Right cardiac atrium (tissue), 5 donors: ENCODE results near the gene HTR1A. TPM values are rescaled to one million over a fixed set of nuclear protein-coding genes. Genes with fewer than 3 reads are reported as not detected.

Source experiments
- ATAC-seq, 2 donors: fragments of 200-7000 bp; cut with Tn5 transposase; one replicate each; pipeline versions ENCODE4 v1.8.0 to v1.9.1; 2020; ENCODE audit warnings: moderate library complexity in 2 of 2, mild to moderate bottlenecking in 1 of 2
- DNase-seq, 3 donors: peaks; one replicate each; pipeline ENCODE4 v3.0.0-alpha.2; 2020
- H3K27ac ChIP-seq: one replicate; pipeline ENCODE4 v1.5.1; 2013; ENCODE audit warnings: mild to moderate bottlenecking, low read length, control low read depth, moderate library complexity
- H3K27me3 ChIP-seq: one replicate; pipeline ENCODE4 v1.6.1; 2013; ENCODE audit not compliant: control insufficient read depth, insufficient read depth
- H3K4me1 ChIP-seq: one replicate; pipeline ENCODE4 v1.6.1; 2013; ENCODE audit warnings: low read length; ENCODE audit not compliant: control insufficient read depth, insufficient read depth
- H3K4me3 ChIP-seq: one replicate; pipeline ENCODE4 v1.5.1; 2013; ENCODE audit warnings: low read length, control low read depth
- H3K9me3 ChIP-seq: one replicate; pipeline ENCODE4 v1.6.1; 2013; ENCODE audit warnings: low read length; ENCODE audit not compliant: control insufficient read depth
- WGBS: extraction: QIAGEN DNeasy Blood & Tissue Kit; methylation state at CpG from one replicate; pipeline ENCODE4 v1.1.7; 2013; 5-methylcytosine and 5-hydroxymethylcytosine counted together
- intact Hi-C, 4 donors: fragments of 100-400 bp; cut with DNase I; formaldehyde crosslinking; loops; one replicate each; pipeline versions ENCODE4 v1.11.0 to v1.14.0; 2022 to 2023
- polyA plus RNA-seq: library from polyadenylated mRNA; stranded (reverse); fragments of 200-250 nt; gene quantifications from one replicate; pipeline ENCODE4 v1.2.3, GENCODE V29; 2013
- total RNA-seq, 4 donors: library from RNA; stranded (reverse); fragmentation: NEBNext Ultra II Directional; extraction: Animal tissue kit (Norgen Biotek cat#: 25700); gene quantifications; one replicate each; pipeline ENCODE4 v1.2.1, GENCODE V29; 2021
- donor health status: healthy with polysubstance abuse.
- donor health status: DM: no; HTN: yes; CAD: no.
- donor health status: DM: no; HTN: no; CAD: no.
- donor health status: DM: no; HTN: yes; CAD: no; lungs with severe emphysema.
- donor health status: DM: yes; HTN: yes; CAD: no.

Gene HTR1A
- total and polyA plus RNA-seq, 5 donors = 0.35 TPM; not detected in 4

DNA sequence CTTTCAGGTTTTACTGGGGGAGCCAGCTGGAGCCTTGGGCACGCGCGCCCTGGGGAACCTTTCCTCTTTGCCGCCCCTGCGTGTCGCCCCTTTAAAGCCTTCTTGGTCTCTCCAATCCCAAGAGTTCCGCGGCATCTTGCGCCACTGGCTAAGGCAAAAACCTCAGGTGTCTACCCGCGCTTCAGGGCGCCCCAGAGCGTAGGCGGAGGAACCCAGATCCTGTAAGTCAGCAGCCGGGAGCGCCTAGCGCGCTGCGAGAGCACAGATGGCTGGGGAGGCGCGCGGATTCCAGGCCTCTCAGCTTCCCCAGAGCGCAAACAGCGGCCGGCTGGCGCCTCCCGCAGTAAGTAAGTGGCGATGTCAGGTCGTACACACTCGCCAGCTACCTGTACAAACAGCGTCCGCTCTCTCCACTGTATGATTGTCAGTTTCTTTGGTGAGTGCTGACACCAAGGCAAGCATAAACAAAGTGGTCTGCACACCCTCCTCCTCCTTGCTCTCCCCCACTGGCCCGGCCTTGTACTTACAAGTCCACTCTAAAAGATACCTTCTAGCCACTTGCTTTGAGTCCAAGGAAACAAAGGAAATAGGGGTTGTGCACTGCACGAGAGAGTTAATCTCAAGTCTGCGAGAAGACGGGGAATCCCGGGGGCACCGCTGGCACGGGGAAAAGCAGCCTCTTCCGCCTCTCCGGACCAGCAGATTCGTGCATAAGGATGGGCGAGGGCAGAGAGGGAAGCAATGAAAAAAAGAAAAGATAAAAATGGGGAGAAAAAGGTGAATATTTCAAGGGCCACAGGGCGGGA is 2.9 kb downstream of the HTR1A start:
- intact Hi-C loops = loop anchor here in 1 of 4 donors (10.0 kb wide), 1 partner anchor 545 kb away; no protein-coding TSS in a partner anchor
- Histone ChIP-seq H3K4me3 (no peak overlapping the region), H3K27ac (no peak overlapping the region), H3K4me1 (no peaks in the 10 kb centered on the region), H3K27me3 (no peaks in the 10 kb centered on the region), H3K9me3 (no peaks in the 10 kb centered on the region)
- WGBS = 2% methylated on average over 44 of the region's 44 CpGs
- peak in 2 of 3 donors; percentile 46 to 54 for DNase-seq
- ATAC-seq = no peak

DNA sequence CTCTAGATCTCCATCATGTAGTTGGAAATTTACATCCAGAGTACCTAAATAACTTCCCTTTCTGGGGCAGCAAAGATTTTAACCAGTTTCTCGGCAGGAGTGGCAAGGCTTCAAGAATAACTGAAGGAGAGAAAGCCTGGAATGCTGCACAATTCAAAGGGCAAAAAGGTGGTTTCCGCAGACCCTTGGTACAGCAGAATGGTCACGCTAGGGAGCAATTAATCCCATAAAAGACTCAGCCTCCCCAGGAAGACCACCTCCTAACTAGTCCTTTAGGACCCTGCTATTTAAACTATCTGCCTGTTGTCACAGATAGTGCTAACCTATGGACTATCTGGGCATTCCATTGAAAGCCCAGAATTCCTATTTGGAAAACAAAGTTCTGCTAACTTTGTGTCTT is 3.6 kb downstream of the HTR1A start:
- intact Hi-C loops = loop anchor here in 1 of 4 donors (10.0 kb wide), 1 partner anchor 544 kb away; no protein-coding TSS in a partner anchor
- no peaks in the 10 kb centered on the region for H3K27me3 ChIP-seq
- H3K27ac ChIP-seq = no peak overlapping the region
- ATAC-seq (no peak), DNase-seq (no peak)
- 32% methylated on average over 3 of the region's 3 CpGs for WGBS
- no peaks in the 10 kb centered on the region for H3K4me1 ChIP-seq
- H3K4me3 ChIP-seq = no peak overlapping the region
- H3K9me3 ChIP-seq = no peaks in the 10 kb centered on the region

DNA sequence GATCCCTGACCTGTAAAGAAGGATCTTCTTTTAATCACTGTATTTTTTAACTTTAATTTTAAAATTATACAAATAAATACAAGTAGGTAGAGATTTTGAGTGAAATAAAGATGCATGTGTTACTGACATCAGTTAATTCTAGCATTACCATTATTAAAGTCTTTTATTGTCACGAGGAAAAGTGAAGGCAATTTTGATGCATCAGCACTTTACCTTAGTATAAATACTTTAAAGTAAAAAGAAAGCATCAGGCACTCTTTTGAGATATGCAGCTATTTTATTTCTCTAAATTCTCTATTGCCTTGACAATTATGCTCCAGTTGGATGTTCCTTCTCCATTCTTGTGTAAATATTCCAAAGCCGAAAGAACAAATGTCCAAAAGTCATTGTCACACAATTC is 4.6 kb downstream of the HTR1A start:
- intact Hi-C loops = loop anchor here in 1 of 4 donors (10.0 kb wide), 1 partner anchor 543 kb away; no protein-coding TSS in a partner anchor
- no peak for DNase-seq
- Histone ChIP-seq H3K9me3 (no peaks in the 10 kb centered on the region), H3K4me3 (no peak overlapping the region), H3K27ac (no peak overlapping the region), H3K27me3 (no peaks in the 10 kb centered on the region), H3K4me1 (no peaks in the 10 kb centered on the region)
- no peak for ATAC-seq
- WGBS = 82% methylated on average over 2 of the region's 2 CpGs

DNA sequence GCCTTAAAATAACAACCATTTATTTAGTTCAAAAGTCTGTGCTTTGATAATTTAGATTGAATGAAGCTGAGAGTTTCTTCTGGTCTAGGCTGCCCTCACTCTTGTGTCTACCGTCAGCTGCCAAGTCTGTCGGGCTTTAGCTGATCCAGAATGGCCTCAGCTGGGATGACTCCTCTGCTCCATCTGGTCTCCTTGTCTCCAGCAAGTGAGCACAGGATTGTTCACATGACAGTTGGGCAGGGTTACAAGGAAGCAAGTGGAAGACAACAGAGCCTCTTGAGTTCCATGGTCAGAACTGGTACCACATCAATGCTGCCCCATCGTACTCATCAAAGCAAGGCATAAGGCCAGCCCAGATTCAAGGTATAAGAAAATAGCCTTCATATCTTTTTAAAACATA is 9.0 kb downstream of the HTR1A start:
- Histone ChIP-seq H3K27ac (no peak overlapping the region), H3K4me3 (no peak overlapping the region), H3K4me1 (no peaks in the 10 kb centered on the region), H3K9me3 (no peaks in the 10 kb centered on the region), H3K27me3 (no peaks in the 10 kb centered on the region)
- intact Hi-C loops = loop anchor here in 1 of 4 donors (10.0 kb wide), 1 partner anchor 538 kb away; no protein-coding TSS in a partner anchor
- WGBS = 81% methylated on average over 3 of the region's 3 CpGs
- no peak for ATAC-seq
- no peak for DNase-seq

DNA sequence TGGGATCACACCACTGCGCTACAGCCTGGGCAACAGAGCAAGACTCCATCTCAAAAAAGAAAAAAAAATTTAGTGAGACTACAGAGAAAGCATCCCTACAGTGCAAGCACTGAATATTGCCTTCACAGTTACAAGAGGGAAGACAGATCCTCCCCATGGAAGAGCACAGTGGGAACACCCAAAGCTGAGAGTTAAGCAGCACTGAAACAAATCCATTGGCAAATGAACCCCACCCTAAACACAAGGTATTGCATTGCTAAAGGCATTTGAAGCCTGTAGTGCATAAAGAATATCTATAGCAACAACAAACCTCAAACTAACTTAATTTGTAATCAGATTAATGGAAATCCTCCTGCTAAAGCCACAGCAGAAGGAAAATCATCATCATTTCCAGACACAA is 27.1 kb downstream of the HTR1A start:
- H3K9me3 ChIP-seq = no peaks in the 10 kb centered on the region
- intact Hi-C loops = no loop called here

DNA sequence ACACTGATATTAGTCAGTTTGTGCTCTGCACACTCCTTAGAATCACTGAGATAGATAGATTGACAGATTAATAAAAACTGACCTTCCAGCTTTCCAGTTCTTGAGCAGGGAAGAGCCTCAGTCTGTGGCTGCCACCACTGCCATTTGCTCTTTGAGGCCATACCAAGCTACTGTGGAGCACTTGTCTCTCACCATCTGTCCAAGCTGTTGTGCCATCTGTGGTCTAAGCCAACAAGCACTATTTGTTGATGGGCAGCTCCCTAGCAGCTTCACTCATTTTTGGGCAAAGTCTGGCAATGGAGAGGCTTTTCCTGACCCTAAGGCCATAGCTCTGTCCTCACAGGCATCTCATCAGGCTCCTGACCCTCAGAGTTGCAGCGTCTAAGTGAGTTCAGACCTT is 30.4 kb downstream of the HTR1A start:
- no peak overlapping the region for H3K4me3 ChIP-seq
- intact Hi-C loops = no loop called here
- ATAC-seq = no peak
- H3K27me3 ChIP-seq = no peaks in the 10 kb centered on the region
- DNase-seq = no peak
- whole genome bisulfite sequencing = 82% methylated on average over 1 of the region's 1 CpG
- no peaks in the 10 kb centered on the region for H3K4me1 ChIP-seq
- H3K27ac ChIP-seq = no peak overlapping the region
- H3K9me3 ChIP-seq = no peaks in the 10 kb centered on the region

More for the DNA sequence above, 27.1 kb downstream of the HTR1A start:
- no peak overlapping the region for H3K27ac ChIP-seq
- H3K4me3 ChIP-seq = no peak overlapping the region
- no peaks in the 10 kb centered on the region for H3K4me1 ChIP-seq
- DNase-seq (no peak), ATAC-seq (no peak)
- no peaks in the 10 kb centered on the region for H3K27me3 ChIP-seq
- 97% methylated on average over 1 of the region's 1 CpG for WGBS

DNA sequence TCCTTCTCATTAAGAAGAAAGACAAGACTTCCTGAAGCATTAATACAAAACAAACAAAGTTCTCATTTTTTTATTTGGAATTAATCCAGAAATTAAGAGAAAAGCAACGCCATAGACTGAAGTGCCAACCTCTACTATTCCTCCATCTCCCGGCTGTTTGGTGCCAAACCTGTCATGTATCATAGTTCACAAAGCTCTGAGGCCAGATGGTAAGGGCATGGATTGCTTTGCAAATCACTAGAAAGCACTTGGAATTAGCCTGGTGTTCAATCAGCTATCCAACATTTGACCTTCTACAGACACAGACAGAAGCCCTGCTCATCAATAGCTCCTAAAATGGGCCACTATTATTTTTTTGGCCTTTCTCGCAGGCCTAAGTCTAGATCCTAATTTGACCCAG is 33.8 kb downstream of the HTR1A start:
- H3K27me3 ChIP-seq = no peaks in the 10 kb centered on the region
- intact Hi-C loops = no loop called here
- no peaks in the 10 kb centered on the region for H3K4me1 ChIP-seq
- H3K4me3 ChIP-seq = no peak overlapping the region
- WGBS = 81% methylated on average over 3 of the region's 3 CpGs
- no peak overlapping the region for H3K27ac ChIP-seq
- H3K9me3 ChIP-seq = no peaks in the 10 kb centered on the region
- DNase-seq (no peak), ATAC-seq (no peak)

DNA sequence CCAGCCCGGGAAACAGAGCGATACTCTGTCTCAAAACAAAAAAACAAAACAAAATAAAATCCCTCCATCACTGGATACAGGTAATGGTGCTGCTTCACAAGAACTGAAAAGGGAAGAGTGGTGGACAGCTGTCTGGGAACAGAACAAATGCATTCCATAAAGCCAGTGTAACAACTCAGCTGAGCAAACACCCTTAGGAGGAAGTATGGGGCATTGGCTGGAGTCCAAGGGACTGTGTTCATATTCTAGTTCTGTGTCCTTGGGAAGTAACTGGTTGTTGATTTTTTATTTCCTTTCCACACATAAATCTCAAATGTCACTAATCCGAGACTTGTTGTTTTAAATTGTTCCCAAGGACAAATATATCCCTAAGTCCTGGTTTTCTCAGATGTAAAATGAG is 38.3 kb downstream of the HTR1A start:
- no peaks in the 10 kb centered on the region for H3K4me1 ChIP-seq
- ATAC-seq = no peak
- no peaks in the 10 kb centered on the region for H3K27me3 ChIP-seq
- no peak for DNase-seq
- H3K9me3 ChIP-seq = no peaks in the 10 kb centered on the region
- H3K27ac ChIP-seq = no peak overlapping the region
- intact Hi-C loops = no loop called here
- WGBS = 66% methylated on average over 3 of the region's 3 CpGs
- H3K4me3 ChIP-seq = no peak overlapping the region

DNA sequence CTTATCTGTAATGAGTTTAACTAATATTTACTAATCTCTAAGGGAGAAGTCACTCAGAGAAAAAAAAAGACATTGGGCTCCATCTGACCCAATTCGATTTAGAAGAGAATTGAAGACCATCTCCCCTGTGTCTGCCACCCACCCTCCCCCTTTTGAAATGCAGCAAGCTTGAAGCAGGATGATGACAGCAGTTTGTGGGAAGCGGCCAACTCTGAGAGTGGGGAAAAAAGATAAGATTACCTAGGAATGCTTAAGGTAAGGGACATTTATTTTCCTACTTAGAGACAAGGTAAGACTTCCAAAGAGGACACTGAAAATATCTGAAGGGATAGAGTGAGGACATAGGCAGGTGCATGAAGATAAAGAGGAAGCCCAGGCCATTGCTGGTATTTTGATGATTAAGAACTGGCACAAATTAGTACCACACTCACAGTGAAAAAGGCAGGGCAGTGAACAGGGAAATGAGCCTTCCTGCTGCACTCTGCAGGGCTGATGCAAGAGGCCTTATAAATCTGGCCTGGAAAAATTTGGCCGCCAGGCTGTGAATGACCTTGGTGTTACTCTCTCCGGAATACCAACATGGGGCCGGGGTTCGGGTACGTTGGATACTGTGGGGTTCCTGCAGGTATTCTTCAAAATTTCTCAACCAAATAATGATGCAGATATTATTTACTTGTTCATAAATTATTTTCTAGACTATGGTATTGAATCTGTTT is 42.3 kb downstream of the HTR1A start:
- Histone ChIP-seq H3K9me3 (no peaks in the 10 kb centered on the region), H3K27me3 (no peaks in the 10 kb centered on the region), H3K4me3 (no peak overlapping the region), H3K27ac (no peak overlapping the region), H3K4me1 (no peaks in the 10 kb centered on the region)
- ATAC-seq = no peak
- no peak for DNase-seq
- intact Hi-C loops = no loop called here
- WGBS = 64% methylated on average over 7 of the region's 7 CpGs

DNA sequence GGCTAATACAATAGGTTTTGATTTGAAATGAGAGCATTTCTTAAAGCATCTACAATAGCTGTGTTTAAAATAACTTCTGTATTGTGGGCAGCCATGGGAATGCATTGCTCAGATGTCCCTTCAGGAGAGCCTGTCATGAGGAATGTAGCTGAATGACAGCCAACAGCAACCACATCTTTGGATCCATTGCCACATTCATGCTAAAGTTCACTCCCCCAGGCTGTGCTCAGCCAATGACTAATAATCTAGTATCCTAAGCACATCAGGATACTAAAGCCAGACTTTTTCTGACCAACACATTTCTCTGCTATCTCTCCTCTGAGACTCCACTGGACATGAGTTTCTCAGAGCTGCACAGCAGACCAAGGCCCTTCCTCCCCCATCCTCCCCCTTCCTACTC is 45.5 kb downstream of the HTR1A start:
- Histone ChIP-seq H3K27ac (no peak overlapping the region), H3K9me3 (no peaks in the 10 kb centered on the region), H3K4me3 (no peak overlapping the region), H3K27me3 (no peaks in the 10 kb centered on the region), H3K4me1 (no peaks in the 10 kb centered on the region)
- ATAC-seq (no peak), DNase-seq (no peak)
- intact Hi-C loops = no loop called here

DNA sequence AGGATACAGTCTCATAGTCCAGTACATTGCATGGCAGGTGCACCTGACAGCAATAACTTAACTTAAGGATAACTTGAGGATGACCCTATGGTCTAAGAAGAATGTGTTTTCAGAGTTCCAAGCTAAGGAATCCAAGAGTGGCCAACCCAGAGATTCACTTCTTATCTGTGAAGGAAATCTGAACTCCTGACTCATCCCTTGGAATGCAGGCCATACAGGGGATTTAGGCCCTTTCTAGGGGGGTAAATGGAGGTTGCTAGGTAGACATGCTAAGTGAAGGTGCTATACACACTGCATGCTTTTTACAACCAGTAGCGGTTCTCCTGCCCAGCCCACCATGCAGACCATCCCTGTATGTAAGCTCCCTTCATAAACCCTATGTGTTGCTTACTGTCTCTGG is 50.4 kb downstream of the HTR1A start:
- DNase-seq (no peak), ATAC-seq (no peak)
- Histone ChIP-seq H3K27me3 (no peaks in the 10 kb centered on the region), H3K4me3 (no peak overlapping the region), H3K9me3 (no peaks in the 10 kb centered on the region), H3K4me1 (no peaks in the 10 kb centered on the region), H3K27ac (no peak overlapping the region)
- intact Hi-C loops = no loop called here
- WGBS = 96% methylated on average over 1 of the region's 1 CpG
